Panc1 (cell line): ENCODE data around the gene MRPL43. TPM values are rescaled to one million over a fixed set of nuclear protein-coding genes. Genes with fewer than 3 reads are reported as not detected.

Experiments
- ATAC-seq: fragments of 200-7000 bp; cut with Tn5 transposase; 2 replicates; pipeline ENCODE4 v1.9.1; 2020; ENCODE audit warnings: mild to moderate bottlenecking, moderate library complexity
- BruUV-seq: library from RNA; stranded (reverse); fragments of 400-500 nt; replicated peaks from 2 replicates; lab custom pipeline; 2021; lab: Mats Ljungman, UMichigan
- CTCF ChIA-PET: fragments of 300-600 bp; sonication (Branson Sonifier 250); formaldehyde crosslinking; loops from one replicate; lab custom pipeline; 2022; ENCODE audit warnings: antibody characterized with exemption; lab: Charles Lee
- POLR2A ChIA-PET: fragments of 300-600 bp; sonication (Branson Sonifier 250); formaldehyde crosslinking; loops from one replicate; lab custom pipeline; 2022; ENCODE audit warnings: antibody characterized with exemption; lab: Charles Lee
- DNase-seq: peaks from one replicate; pipeline ENCODE4 v3.0.0-alpha.2; 2010; ENCODE audit warnings: low read depth, low spot score
- H3K27ac ChIP-seq: 2 replicates; pipeline ENCODE4 v1.5.1; 2011; ENCODE audit warnings: mild to moderate bottlenecking, low read length, inconsistent platforms
- H3K27me3 ChIP-seq: fragments of 200-500 bp; sonication (Bioruptor generic); 2 replicates; pipeline ENCODE4 v1.6.0; 2014; ENCODE audit warnings: low read length, inconsistent platforms; ENCODE audit not compliant: control insufficient read depth, insufficient read depth
- H3K36me3 ChIP-seq: fragments of 200-500 bp; sonication (Bioruptor generic); 2 replicates; pipeline ENCODE4 v1.5.1; 2014; ENCODE audit warnings: inconsistent platforms, mild to moderate bottlenecking, low read length, moderate library complexity; ENCODE audit not compliant: control insufficient read depth, insufficient read depth
- H3K4me1 ChIP-seq: 2 replicates; pipeline ENCODE4 v1.5.1; 2011; ENCODE audit warnings: inconsistent platforms, mild to moderate bottlenecking, low read length, moderate library complexity; ENCODE audit not compliant: control insufficient read depth, insufficient read depth
- H3K4me3 ChIP-seq, 2 experiments: 2 replicates each; pipeline ENCODE4 v1.5.1; 2011 to 2012; ENCODE audit warnings: low read depth in 2 of 2, low read length in 2 of 2, mild to moderate bottlenecking in 2 of 2, inconsistent platforms in 1 of 2, moderate library complexity in 1 of 2
- H3K9me3 ChIP-seq: fragments of 200-500 bp; sonication (Bioruptor generic); 2 replicates; pipeline ENCODE4 v1.5.1; 2014; ENCODE audit warnings: low read depth, mild to moderate bottlenecking, inconsistent platforms, low read length, moderate library complexity; ENCODE audit not compliant: control insufficient read depth, insufficient read depth
- CTCF ChIP-seq: fragments of 450-650 bp; IDR thresholded peaks from 2 replicates; pipeline ENCODE4 v1.5.1; 2017; ENCODE audit warnings: mild to moderate bottlenecking
- POLR2AphosphoS5 ChIP-seq: IDR thresholded peaks from 2 replicates; pipeline ENCODE4 v1.6.1; 2012; ENCODE audit warnings: mild to moderate bottlenecking, low read depth, low read length, moderate library complexity
- REST ChIP-seq, 2 experiments: IDR thresholded peaks; 2 replicates each; pipeline ENCODE4 v1.6.1; 2011 to 2012; ENCODE audit warnings: low read depth in 2 of 2, control low read depth in 1 of 2, low read length in 1 of 2, mild to moderate bottlenecking in 1 of 2, moderate library complexity in 1 of 2; ENCODE audit not compliant: insufficient read depth in 1 of 2
- SIN3A ChIP-seq: IDR thresholded peaks from 2 replicates; pipeline ENCODE4 v1.6.1; 2012; ENCODE audit warnings: low read depth, mild to moderate bottlenecking, low read length, moderate library complexity, borderline replicate concordance; ENCODE audit not compliant: insufficient read depth
- TCF7L2 ChIP-seq: IDR thresholded peaks from 2 replicates; pipeline ENCODE4 v1.6.1; 2011; ENCODE audit warnings: mild to moderate bottlenecking, low read depth, low read length, inconsistent platforms
- in situ Hi-C: cut with HindIII; loops from 2 replicates; pipeline ENCODE4 v1.10.0; 2016; ENCODE audit warnings: low sequenced_read_pairs, low pct_unique_long_range_greater_than_20kb
- intact Hi-C: fragments of 100-400 bp; cut with micrococcal nuclease; formaldehyde crosslinking; loops from one replicate; pipeline ENCODE4 v1.10.0; 2022; ENCODE audit not compliant: unreplicated experiment
- total RNA-seq: library from RNA; stranded (reverse); gene quantifications from one replicate; pipeline ENCODE4 v1.2.1, GENCODE V29; 2021; ENCODE audit not compliant: unreplicated experiment

The MRPL43 gene
- total RNA-seq, 1 experiment from 2014 or later = 108 TPM

GRCh38 chr10:100967332-100967731, 20.0 kb downstream of the MRPL43 start:
- peaks cover 10% of the 10 kb centered on the region for H3K36me3 ChIP-seq
- H3K4me3 ChIP-seq = no peak overlapping the region
- in situ Hi-C loops (no loop called here), intact Hi-C loops (no loop called here)
- H3K9me3 ChIP-seq = no peaks in the 10 kb centered on the region
- TF ChIP-seq POLR2AphosphoS5 (0 out of 2 replicates have a peak, but pooled peaks have one; percentile 23), TCF7L2 (no peak), REST (IDR thresholded peaks at IDR 0.05; ENCODE audit: insufficient read depth in 1 of 2, low read depth in 2 of 2, low read length in 1 of 2) (no peak)
- ATAC-seq (no peak), DNase-seq (no peak)
- ChIA-PET POLR2A (interaction anchor here (0.6 kb wide), 1 partner anchor 12 kb away, joined by 10 read pairs; no protein-coding TSS in a partner anchor), CTCF (interaction anchor here (0.6 to 0.8 kb wide), 2 partner anchors 47 to 48 kb away, joined by 3 read pairs; no protein-coding TSS in a partner anchor)
- BruUV-seq = no TSS peak
- no peaks in the 10 kb centered on the region for H3K27me3 ChIP-seq
- peaks cover 10% of the 10 kb centered on the region for H3K4me1 ChIP-seq
- H3K27ac ChIP-seq = no peak overlapping the region

- in situ Hi-C loops = no loop called here
- BruUV-seq = no TSS peak
- Histone ChIP-seq H3K27ac (no peak overlapping the region), H3K4me3 (no peak overlapping the region), H3K9me3 (no peaks in the 10 kb centered on the region), H3K27me3 (no peaks in the 10 kb centered on the region), H3K4me1 (peaks cover 10% of the 10 kb centered on the region), H3K36me3 (peaks cover 14% of the 10 kb centered on the region)
- POLR2A ChIA-PET = no interaction called here
- CTCF ChIA-PET = interaction anchor here (0.6 kb wide), 1 partner anchor 48 kb away, joined by 3 read pairs; no protein-coding TSS in a partner anchor
- no peak for TF ChIP-seq REST (IDR thresholded peaks at IDR 0.05; ENCODE audit: insufficient read depth in 1 of 2, low read depth in 2 of 2, low read length in 1 of 2)
- no peak for TF ChIP-seq POLR2AphosphoS5
- TF ChIP-seq TCF7L2 = no peak
- no peak for TF ChIP-seq CTCF
- TF ChIP-seq SIN3A = no peak
- intact Hi-C loops = no loop called here
- no peak for ATAC-seq
- DNase-seq = no peak
These were observed 20.4 kb downstream of the MRPL43 start for GRCh38 chr10:100966887-100967286.
